Brain pericyte (primary cell): ENCODE measurements around the gene P3H1.
"Not testable (repeated sequence)": the region's sequence is repeated elsewhere in the genome, so short reads cannot be mapped to it uniquely, and the experiment has no call there.

Experiments
- DNase-seq: peaks from one replicate; pipeline ENCODE4 v3.0.0-alpha.2; 2012; ENCODE audit warnings: low read depth, low spot score

Gene P3H1

GRCh38 chr1:42769811-42770210, 3.0 kb upstream of the P3H1 start:
- no peak for DNase-seq

- DNase-seq, result no peak
Measured at GRCh38 chr1:42768172-42768571, 1.3 kb upstream of the P3H1 start.

- DNase-seq, result no peak
Measured at GRCh38 chr1:42767510-42768000, 727 bp upstream of the P3H1 start.

GRCh38 chr1:42765832-42766740, 742 bp downstream of the P3H1 start:
- peak; percentile 31 for DNase-seq

GRCh38 chr1:42765269-42765668, 1.6 kb downstream of the P3H1 start:
- DNase-seq, result no peak

- no peak for DNase-seq
Measured at GRCh38 chr1:42762269-42762668, 4.6 kb downstream of the P3H1 start.

- DNase-seq, result no peak
Measured at GRCh38 chr1:42761567-42761966, 5.3 kb downstream of the P3H1 start.

GRCh38 chr1:42759114-42759513, 7.7 kb downstream of the P3H1 start:
- no peak for DNase-seq

GRCh38 chr1:42758641-42759040, 8.2 kb downstream of the P3H1 start:
- DNase-seq, result no peak

- no peak for DNase-seq
Measured at GRCh38 chr1:42757892-42758275, 8.9 kb downstream of the P3H1 start.

GRCh38 chr1:42756956-42757891, 9.6 kb downstream of the P3H1 start:
- no peak for DNase-seq

- no peak for DNase-seq
Measured at GRCh38 chr1:42753070-42753469, 13.8 kb downstream of the P3H1 start.

- DNase-seq, result no peak
Measured at GRCh38 chr1:42752284-42752683, 14.5 kb downstream of the P3H1 start.

- not testable (repeated sequence) for DNase-seq
Measured at GRCh38 chr1:42751511-42752070, 15.2 kb downstream of the P3H1 start.

GRCh38 chr1:42750041-42750440, 16.8 kb downstream of the P3H1 start:
- DNase-seq, result no peak

- no peak for DNase-seq
Measured at GRCh38 chr1:42748461-42749410, 18.1 kb downstream of the P3H1 start.

GRCh38 chr1:42748021-42748420, 18.8 kb downstream of the P3H1 start:
- DNase-seq, result no peak

- DNase-seq, result no peak
Measured at GRCh38 chr1:42747125-42747524, 19.7 kb downstream of the P3H1 start.

- DNase-seq, result no peak
Measured at GRCh38 chr1:42746436-42747105, 20.3 kb downstream of the P3H1 start.

- DNase-seq, result no peak
Measured at GRCh38 chr1:42745851-42746250, 21.0 kb downstream of the P3H1 start.

GRCh38 chr1:42744148-42744413, 22.7 kb downstream of the P3H1 start:
- DNase-seq, result no peak
